Peyer's patch (tissue), 4 donors: ENCODE results near the gene KCNK5. TPM values are rescaled to one million over a fixed set of nuclear protein-coding genes. Genes with fewer than 3 reads are reported as not detected.

ENCODE experiments used
- DNase-seq, 3 donors: peaks; one replicate each; pipeline ENCODE4 v3.0.0-alpha.2; 2017 to 2019
- H3K27ac ChIP-seq, 4 donors: fragments of 200-600 bp; sonication (generic); one replicate each; pipeline ENCODE4 v1.5.1; 2016 to 2019
- H3K27me3 ChIP-seq, 2 donors: fragments of 200-600 bp; sonication (generic); one replicate each; pipeline ENCODE4 v1.5.1; 2019
- H3K36me3 ChIP-seq, 3 donors: fragments of 200-600 bp; sonication (generic); one replicate each; pipeline ENCODE4 v1.5.1; 2016 to 2019
- H3K4me1 ChIP-seq, 4 donors: fragments of 200-600 bp; sonication (generic); one replicate each; pipeline ENCODE4 v1.5.1; 2016 to 2019
- H3K4me3 ChIP-seq, 4 donors: fragments of 200-600 bp; sonication (generic); 1 replicate in 3 of 4; 2 replicates in 1 of 4; pipeline ENCODE4 v1.5.1; 2016 to 2019; ENCODE audit warnings: mild to moderate bottlenecking in 1 of 4
- H3K9me3 ChIP-seq, 4 donors: fragments of 200-600 bp; sonication (generic); one replicate each; pipeline ENCODE4 v1.5.1; 2016 to 2019; ENCODE audit warnings: mild to moderate bottlenecking in 1 of 4
- POLR2A ChIP-seq, 2 donors: fragments of 450-650 bp; IDR thresholded peaks; one replicate each; pipeline ENCODE4 v1.5.1; 2017; ENCODE audit warnings: antibody characterized with exemption in 2 of 2, mild to moderate bottlenecking in 2 of 2, moderate library complexity in 2 of 2
- total RNA-seq, 4 donors: library from RNA; depleted of rRNA; stranded (reverse); fragments of >200 nt; gene quantifications; one replicate each; pipeline ENCODE4 v1.1.0, GENCODE V29; 2016
- TF ChIP-seq, protein P1 (sequence below), 6 experiments: fragments of 450-650 bp in 4 of 6; fragments of 200-600 bp in 2 of 6; sonication (generic) in 1 of 6; IDR thresholded peaks; one replicate each; pipeline ENCODE4 v1.5.1; 2017 to 2019; ENCODE audit warnings: antibody characterized with exemption in 6 of 6, mild to moderate bottlenecking in 3 of 6, moderate library complexity in 1 of 6

The KCNK5 gene
- total RNA-seq, 4 donors from 2014 or later, result 10.7 to 150 (median 115) TPM

DNA sequence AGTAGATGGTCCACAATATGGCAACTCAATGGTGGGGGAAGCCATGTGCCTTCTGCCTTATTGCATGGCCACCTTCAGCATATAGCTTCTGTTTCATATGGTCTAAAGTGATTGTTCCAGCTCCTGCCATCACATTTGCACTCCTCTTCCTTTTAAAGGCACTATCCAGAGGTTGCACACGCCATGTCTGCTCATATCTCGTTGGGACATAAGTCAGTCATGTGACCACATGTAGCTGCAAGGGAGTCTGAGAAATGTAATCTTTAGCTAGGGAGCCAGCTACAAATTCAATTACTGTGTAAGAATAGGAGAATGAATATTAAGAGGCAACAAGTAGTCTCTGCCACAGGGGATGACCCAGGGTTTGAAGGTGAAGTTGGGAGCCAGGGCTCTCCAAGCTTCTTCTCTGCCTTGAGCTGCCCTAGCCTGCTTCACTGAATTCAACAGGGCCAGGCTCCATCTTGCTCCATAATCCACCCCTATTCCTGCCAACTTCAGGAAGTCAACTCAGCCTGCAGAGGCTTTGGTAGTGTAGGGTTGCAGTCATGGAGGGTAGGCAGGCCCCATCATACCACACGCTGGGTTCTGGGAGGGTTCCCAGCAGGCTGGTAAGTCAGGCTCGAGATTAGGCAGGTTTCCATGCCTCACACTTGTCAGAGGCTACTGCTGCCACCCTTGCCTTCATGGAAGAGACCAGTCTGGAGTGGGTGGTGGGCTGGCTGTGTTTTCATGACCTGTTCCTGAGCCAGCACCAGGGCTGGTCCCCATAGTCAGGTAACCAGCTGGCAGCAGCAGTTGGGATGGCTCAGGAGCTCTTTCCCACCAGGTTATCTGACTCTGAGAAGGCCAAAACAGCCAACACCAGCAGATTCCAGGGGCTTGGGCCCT lies 57.5 kb downstream of the KCNK5 start:
- H3K27me3 ChIP-seq, result no peaks in the 10 kb centered on the region
- H3K9me3 ChIP-seq, result peaks cover 0 to 12% (median 6%) of the 10 kb centered on the region in 4 donors
- no peak for DNase-seq
- H3K36me3 ChIP-seq, result no peaks in the 10 kb centered on the region
- H3K4me1 ChIP-seq, result peaks cover 0 to 12% (median under 1%) of the 10 kb centered on the region in 4 donors
- TF ChIP-seq POLR2A (IDR thresholded peaks at IDR 0.05), result no peak
- TF ChIP-seq, protein P1, sequence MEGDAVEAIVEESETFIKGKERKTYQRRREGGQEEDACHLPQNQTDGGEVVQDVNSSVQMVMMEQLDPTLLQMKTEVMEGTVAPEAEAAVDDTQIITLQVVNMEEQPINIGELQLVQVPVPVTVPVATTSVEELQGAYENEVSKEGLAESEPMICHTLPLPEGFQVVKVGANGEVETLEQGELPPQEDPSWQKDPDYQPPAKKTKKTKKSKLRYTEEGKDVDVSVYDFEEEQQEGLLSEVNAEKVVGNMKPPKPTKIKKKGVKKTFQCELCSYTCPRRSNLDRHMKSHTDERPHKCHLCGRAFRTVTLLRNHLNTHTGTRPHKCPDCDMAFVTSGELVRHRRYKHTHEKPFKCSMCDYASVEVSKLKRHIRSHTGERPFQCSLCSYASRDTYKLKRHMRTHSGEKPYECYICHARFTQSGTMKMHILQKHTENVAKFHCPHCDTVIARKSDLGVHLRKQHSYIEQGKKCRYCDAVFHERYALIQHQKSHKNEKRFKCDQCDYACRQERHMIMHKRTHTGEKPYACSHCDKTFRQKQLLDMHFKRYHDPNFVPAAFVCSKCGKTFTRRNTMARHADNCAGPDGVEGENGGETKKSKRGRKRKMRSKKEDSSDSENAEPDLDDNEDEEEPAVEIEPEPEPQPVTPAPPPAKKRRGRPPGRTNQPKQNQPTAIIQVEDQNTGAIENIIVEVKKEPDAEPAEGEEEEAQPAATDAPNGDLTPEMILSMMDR (IDR thresholded peaks at IDR 0.05), result no peak
- H3K27ac ChIP-seq, result no peak overlapping the region
- no peak overlapping the region for H3K4me3 ChIP-seq

DNA sequence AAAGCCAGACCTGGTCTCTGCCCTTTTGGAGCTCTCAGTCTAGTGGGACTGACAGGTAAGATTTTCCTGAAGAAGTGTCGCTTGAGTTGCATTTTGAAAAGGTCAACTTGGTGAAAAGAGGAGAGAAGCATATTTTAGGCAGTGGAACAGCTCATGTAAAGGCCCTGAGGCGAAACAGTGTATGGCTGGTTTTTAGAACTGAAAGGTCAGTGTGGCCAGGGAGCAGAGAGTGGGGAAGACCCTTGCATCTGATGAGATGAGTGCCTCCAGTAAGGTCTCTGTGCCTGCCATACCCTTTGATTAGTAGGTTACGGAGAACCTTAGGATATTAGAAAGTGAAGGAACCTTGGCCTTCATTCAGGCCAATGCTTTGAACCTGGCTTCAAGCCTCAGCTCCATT lies 58.4 kb downstream of the KCNK5 start:
- Histone ChIP-seq H3K4me3 (no peak overlapping the region), H3K27me3 (no peaks in the 10 kb centered on the region)
- DNase-seq, result no peak

DNA sequence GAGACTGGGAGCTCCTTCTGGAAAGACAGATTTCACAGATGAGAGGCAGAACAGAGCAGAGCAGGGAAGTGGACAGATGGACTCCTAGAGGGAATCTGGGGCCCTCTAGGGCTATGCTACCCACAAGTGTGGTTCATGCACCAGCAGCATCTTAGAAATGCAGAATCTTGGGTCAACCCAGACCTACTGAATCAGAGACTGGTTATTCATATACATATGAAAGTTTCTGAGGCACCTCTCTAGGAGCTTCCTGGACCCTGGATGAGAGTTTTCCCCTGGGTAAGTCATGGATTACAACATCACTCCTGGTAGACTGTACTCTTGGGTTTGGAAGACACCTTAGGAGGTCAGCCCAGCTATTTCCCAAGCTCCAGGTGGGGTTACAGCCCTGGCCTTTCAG lies 58.9 kb downstream of the KCNK5 start:
- Histone ChIP-seq H3K36me3 (no peaks in the 10 kb centered on the region), H3K9me3 (peaks cover 0 to 12% (median 5%) of the 10 kb centered on the region in 4 donors), H3K27me3 (no peaks in the 10 kb centered on the region), H3K4me1 (peaks cover 0 to 16% (median 4%) of the 10 kb centered on the region in 4 donors), H3K4me3 (no peak overlapping the region), H3K27ac (peak overlapping the region in 2 of 4 donors; percentile 63 to 81)
- no peak for TF ChIP-seq POLR2A (IDR thresholded peaks at IDR 0.05)
- TF ChIP-seq, protein P1 (IDR thresholded peaks at IDR 0.05), result no peak
- no peak for DNase-seq

More for the DNA sequence above, 58.4 kb downstream of the KCNK5 start:
- Histone ChIP-seq H3K27ac (peak overlapping the region in 1 of 4 donors; percentile 81), H3K36me3 (no peaks in the 10 kb centered on the region), H3K9me3 (peaks cover 0 to 12% (median 6%) of the 10 kb centered on the region in 4 donors), H3K4me1 (peaks cover 0 to 16% (median 4%) of the 10 kb centered on the region in 4 donors)
- TF ChIP-seq POLR2A (IDR thresholded peaks at IDR 0.05), result no peak
- TF ChIP-seq, protein P1 (IDR thresholded peaks at IDR 0.05), result no peak

DNA sequence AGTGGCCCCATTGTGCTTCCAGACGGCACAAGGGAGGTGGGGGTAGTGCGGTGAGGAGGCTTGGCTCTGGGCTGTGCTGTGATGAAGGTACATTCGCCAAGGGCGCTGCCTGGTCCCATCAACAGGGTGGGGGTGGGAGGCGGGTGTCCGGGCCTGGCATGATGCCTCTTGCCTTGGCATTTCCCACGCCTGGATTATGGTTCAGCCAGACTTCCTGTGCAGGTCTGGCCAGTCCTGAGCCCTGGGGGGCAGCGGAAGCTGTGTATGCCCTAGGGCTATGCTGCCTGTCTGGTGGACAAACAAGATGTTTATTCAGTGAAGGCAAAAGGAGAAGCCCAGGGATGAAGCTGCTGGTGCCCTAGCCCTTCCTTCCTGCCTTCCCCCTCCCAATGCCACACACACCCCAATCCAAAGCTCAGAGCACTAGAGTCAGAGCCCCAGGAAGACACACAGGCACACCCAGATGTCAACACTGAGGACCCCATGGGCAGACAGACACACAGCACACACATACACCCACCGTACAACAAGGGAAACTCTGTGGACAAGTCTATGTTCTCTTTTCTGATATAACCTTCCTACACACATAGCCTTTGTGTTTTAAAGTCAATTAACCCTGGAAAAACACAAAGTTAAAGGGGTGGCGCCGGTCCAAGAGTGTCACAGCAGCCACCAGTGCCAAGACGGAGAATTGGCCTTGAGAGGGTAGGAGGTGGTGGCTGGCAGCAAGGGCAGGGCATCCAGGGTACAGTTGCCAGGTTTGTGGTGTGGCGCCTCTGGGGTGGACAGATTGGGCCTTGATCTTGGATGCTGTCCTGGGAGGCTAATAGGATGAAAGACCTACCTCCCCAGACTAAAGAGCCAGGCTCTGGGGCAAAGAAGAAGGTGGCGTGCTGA lies 59.6 kb downstream of the KCNK5 start:
- Histone ChIP-seq H3K36me3 (no peaks in the 10 kb centered on the region), H3K4me3 (no peak overlapping the region), H3K4me1 (peaks cover 0 to 16% (median 4%) of the 10 kb centered on the region in 4 donors), H3K9me3 (peaks cover 0 to 12% (median 4%) of the 10 kb centered on the region in 4 donors), H3K27me3 (no peaks in the 10 kb centered on the region), H3K27ac (peak overlapping the region in 2 of 4 donors; percentile 63 to 81)
- peak in 2 of 3 donors; percentile 64 to 73 for DNase-seq
- no peak for TF ChIP-seq POLR2A (IDR thresholded peaks at IDR 0.05)
- TF ChIP-seq, protein P1 (IDR thresholded peaks at IDR 0.05), result no peak

DNA sequence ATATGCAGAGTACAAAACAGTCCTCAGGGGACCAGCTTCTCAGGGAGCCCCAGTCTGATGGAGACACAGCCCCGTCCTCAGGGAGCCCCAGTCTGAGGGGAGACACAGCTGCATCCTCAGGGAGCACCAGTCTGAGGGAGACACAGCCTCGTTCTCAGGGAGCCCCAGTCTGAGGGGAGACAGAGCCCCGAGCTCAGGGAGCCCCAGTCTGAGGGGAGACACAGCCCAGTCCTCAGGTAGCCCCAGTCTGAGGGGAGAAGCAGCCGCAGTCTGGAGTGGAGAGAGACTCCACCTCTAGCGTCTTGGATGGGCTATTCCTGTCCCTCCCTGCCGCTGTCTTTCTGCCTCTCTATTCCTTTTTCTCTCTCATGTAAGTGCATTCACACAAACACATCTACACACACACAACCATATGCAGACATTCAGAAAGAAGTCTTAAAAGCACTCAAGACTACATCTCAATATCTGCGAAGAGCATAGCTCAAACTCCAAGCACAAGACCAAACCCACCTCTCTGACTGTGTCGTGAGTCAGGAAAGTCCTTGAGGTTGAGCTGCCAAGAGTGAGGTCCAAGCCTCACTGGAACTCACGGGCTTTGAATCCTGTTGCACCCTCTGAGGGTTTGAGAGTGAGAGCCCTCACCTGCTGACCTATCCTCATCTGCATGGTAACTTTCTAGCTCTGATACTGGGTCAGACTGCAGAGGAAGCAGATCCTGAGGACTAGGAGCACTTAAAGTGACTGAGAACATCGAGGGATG lies 61.2 kb downstream of the KCNK5 start:
- no peak overlapping the region for H3K27ac ChIP-seq
- H3K4me1 ChIP-seq, result peaks cover 0 to 16% (median 4%) of the 10 kb centered on the region in 4 donors

More for the DNA sequence above, 61.2 kb downstream of the KCNK5 start:
- TF ChIP-seq POLR2A (IDR thresholded peaks at IDR 0.05), result no peak
- TF ChIP-seq, protein P1 (IDR thresholded peaks at IDR 0.05), result no peak
- Histone ChIP-seq H3K4me3 (no peak overlapping the region), H3K36me3 (no peaks in the 10 kb centered on the region), H3K9me3 (peaks cover 0 to 12% (median 4%) of the 10 kb centered on the region in 4 donors), H3K27me3 (no peaks in the 10 kb centered on the region)
- DNase-seq, result no peak
